OCI-LY7 (cell line): ENCODE measurements around the gene XKR3. TPM values are rescaled to one million over a fixed set of nuclear protein-coding genes. Genes with fewer than 3 reads are reported as not detected.

Source experiments
- BruUV-seq: library from RNA; stranded (reverse); fragments of 400-500 nt; replicated peaks from 2 replicates; lab custom pipeline; 2021; lab: Mats Ljungman, UMichigan
- CTCF ChIA-PET: fragments of 300-600 bp; sonication (Branson Sonifier 250); formaldehyde crosslinking; loops from one replicate; lab custom pipeline; 2022; ENCODE audit warnings: antibody characterized with exemption; ENCODE audit not compliant: unreplicated experiment; lab: Charles Lee
- POLR2A ChIA-PET: fragments of 300-600 bp; sonication (Branson Sonifier 250); formaldehyde crosslinking; loops from one replicate; lab custom pipeline; 2022; ENCODE audit warnings: antibody characterized with exemption; lab: Charles Lee
- DNase-seq: peaks from one replicate; pipeline ENCODE4 v3.0.0-alpha.2; 2015; ENCODE audit warnings: low spot score
- H2AFZ ChIP-seq: fragments of 200-600 bp; sonication (generic), shearing (Covaris generic); 2 replicates; pipeline ENCODE4 v1.6.1; 2014; ENCODE audit warnings: mild to moderate bottlenecking, antibody characterized with exemption, low read length, moderate library complexity
- H3K27ac ChIP-seq: fragments of 200-600 bp; sonication (generic); 2 replicates; pipeline ENCODE4 v1.5.1; 2014; ENCODE audit warnings: mixed run types, low read depth, mild to moderate bottlenecking, moderate library complexity, low read length, inconsistent platforms; ENCODE audit not compliant: poor library complexity, severe bottlenecking
- H3K36me3 ChIP-seq: fragments of 200-600 bp; sonication (generic); 2 replicates; pipeline ENCODE4 v1.6.1; 2014; ENCODE audit warnings: mild to moderate bottlenecking, antibody characterized with exemption, low read length, moderate library complexity, mixed read lengths; ENCODE audit not compliant: insufficient read depth
- H3K4me1 ChIP-seq: fragments of 200-600 bp; sonication (generic); 2 replicates; pipeline ENCODE4 v1.5.1; 2014; ENCODE audit warnings: mild to moderate bottlenecking, low read length; ENCODE audit not compliant: insufficient read depth, poor library complexity, severe bottlenecking
- H3K4me2 ChIP-seq: fragments of 200-600 bp; sonication (generic); 2 replicates; pipeline ENCODE4 v1.6.1; 2014; ENCODE audit warnings: mild to moderate bottlenecking, low read length
- H3K4me3 ChIP-seq: fragments of 200-600 bp; sonication (generic); 2 replicates; pipeline ENCODE4 v1.5.1; 2014; ENCODE audit warnings: mild to moderate bottlenecking, low read depth, low read length; ENCODE audit not compliant: poor library complexity, severe bottlenecking
- H3K79me2 ChIP-seq: fragments of 200-600 bp; sonication (generic); 2 replicates; pipeline ENCODE4 v1.6.1; 2016; ENCODE audit warnings: low read depth, mild to moderate bottlenecking, low read length, moderate library complexity, mixed read lengths; ENCODE audit not compliant: insufficient read depth
- H3K9me2 ChIP-seq: fragments of 200-600 bp; sonication (generic); 2 replicates; pipeline ENCODE4 v1.6.1; 2016; ENCODE audit warnings: mild to moderate bottlenecking, low read length, mixed read lengths; ENCODE audit not compliant: insufficient read depth
- H3K9me3 ChIP-seq: fragments of 200-600 bp; sonication (generic); 2 replicates; pipeline ENCODE4 v1.6.1; 2014; ENCODE audit warnings: mild to moderate bottlenecking, mixed run types, low read length, mixed read lengths
- H4K20me1 ChIP-seq: fragments of 200-600 bp; sonication (generic); 2 replicates; pipeline ENCODE4 v1.6.1; 2014; ENCODE audit warnings: mild to moderate bottlenecking, antibody characterized with exemption, low read length, moderate library complexity, mixed read lengths; ENCODE audit not compliant: insufficient read depth
- CTCF ChIP-seq: fragments of 200-600 bp; sonication (generic); conservative IDR thresholded peaks from 2 replicates; pipeline ENCODE4 v1.5.1; 2014; ENCODE audit warnings: mild to moderate bottlenecking, antibody characterized with exemption, low read length, moderate library complexity, mixed read lengths
- EZH2phosphoT487 ChIP-seq: fragments of 200-600 bp; sonication (generic); IDR thresholded peaks from 2 replicates; pipeline ENCODE4 v1.6.1; 2018; ENCODE audit warnings: low read depth, borderline replicate concordance, mild to moderate bottlenecking, mixed run types, antibody characterized with exemption, low read length, moderate library complexity, mixed read lengths
- intact Hi-C: fragments of 100-400 bp; cut with micrococcal nuclease; formaldehyde crosslinking; loops from one replicate; pipeline ENCODE4 v1.10.0; 2022; ENCODE audit not compliant: unreplicated experiment
- total RNA-seq, 2 experiments: library from RNA; depleted of rRNA in 1 of 2; stranded (reverse); fragments of >200 nt in 1 of 2; shearing (Covaris generic) in 1 of 2; gene quantifications; 2 replicates each; pipeline ENCODE4 v1.2.3, GENCODE V29; 2014 to 2022

The XKR3 gene
- total RNA-seq, 2 experiments from 2014 or later, result not detected

DNA sequence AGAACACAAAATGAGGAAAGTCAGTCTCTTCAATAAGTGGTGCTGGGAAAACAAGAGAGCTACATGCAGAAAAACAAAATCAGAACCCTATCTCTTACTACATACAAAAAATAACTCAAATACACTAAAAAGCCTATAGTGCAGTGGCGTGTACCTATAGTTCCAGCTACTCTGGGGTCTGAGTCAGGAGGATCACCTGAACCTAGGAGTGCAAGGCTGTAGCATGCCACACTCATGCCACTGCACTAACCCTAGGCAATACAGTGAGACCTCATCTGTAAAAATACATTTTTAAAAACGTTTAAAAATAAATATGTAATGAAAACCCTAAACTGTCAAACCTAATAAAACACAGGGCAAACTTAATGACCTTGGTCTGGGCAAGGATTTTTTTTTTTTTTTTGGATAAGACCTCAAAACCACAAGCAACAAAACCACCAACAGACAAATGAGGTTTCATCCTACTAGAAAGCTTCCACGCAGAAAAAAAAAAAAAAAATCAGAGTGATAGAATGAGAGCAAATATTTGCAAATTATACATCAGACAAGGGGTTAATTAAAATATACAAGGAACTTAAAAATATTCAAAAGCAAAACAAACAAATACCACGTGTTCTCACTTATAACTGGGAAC is 35.2 kb downstream of the XKR3 start:
- Histone ChIP-seq H3K27ac (no peak overlapping the region), H3K79me2 (no peaks in the 10 kb centered on the region), H3K4me2 (no peak overlapping the region), H3K9me3 (no peaks in the 10 kb centered on the region), H2AFZ (no peak overlapping the region), H3K9me2 (no peaks in the 10 kb centered on the region), H3K4me1 (no peaks in the 10 kb centered on the region), H3K4me3 (no peak overlapping the region), H3K36me3 (no peaks in the 10 kb centered on the region), H4K20me1 (no peaks in the 10 kb centered on the region)
- DNase-seq, result no peak
- ChIA-PET CTCF (no interaction called here), POLR2A (no interaction called here)
- intact Hi-C loops, result loop anchor here (10.0 kb wide), 1 partner anchor 635 kb away; no protein-coding TSS in a partner anchor
- TF ChIP-seq EZH2phosphoT487, result no peak
- TF ChIP-seq CTCF, result no peak
- no TSS peak for BruUV-seq

DNA sequence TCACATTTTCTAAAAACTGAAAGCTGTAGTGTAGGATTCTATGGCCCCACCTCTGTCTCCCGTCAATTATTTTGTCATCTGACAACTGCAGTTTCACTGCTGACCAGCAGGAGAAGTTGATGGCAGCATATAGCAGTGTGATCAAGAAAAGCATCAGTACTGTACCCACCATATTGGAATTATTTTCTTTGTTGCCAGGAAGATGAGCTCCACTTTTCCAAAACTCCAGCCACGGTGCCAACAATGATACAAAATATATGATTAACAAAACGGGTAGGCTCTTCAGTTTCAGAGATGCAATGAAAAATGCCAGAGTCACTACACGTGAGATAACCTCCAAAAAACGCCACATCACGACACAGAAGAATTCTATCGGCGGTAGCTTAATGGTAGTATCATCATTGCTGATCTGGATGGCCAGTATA is 41.3 kb downstream of the XKR3 start:
- ChIA-PET POLR2A (interaction anchor here (1.0 to 1.2 kb wide), 3 partner anchors 20 to 82 kb away, joined by 3 read pairs; no protein-coding TSS in a partner anchor), CTCF (interaction anchor here (0.7 to 0.8 kb wide), 2 partner anchors 9 to 34 kb away, joined by 3 to 4 read pairs; no protein-coding TSS in a partner anchor)
- DNase-seq, result peak; percentile 43
- TF ChIP-seq CTCF (peak; percentile 82), EZH2phosphoT487 (no peak)
- H3K9me3 ChIP-seq, result no peaks in the 10 kb centered on the region
- H3K4me2 ChIP-seq, result no peak overlapping the region
- no peaks in the 10 kb centered on the region for H4K20me1 ChIP-seq
- intact Hi-C loops, result loop anchor here (10.0 kb wide), 1 partner anchor 629 kb away; no protein-coding TSS in a partner anchor
- BruUV-seq, result no TSS peak
- H3K79me2 ChIP-seq, result no peaks in the 10 kb centered on the region
- H3K27ac ChIP-seq, result no peak overlapping the region
- H3K9me2 ChIP-seq, result no peaks in the 10 kb centered on the region
- H3K4me1 ChIP-seq, result no peaks in the 10 kb centered on the region
- H2AFZ ChIP-seq, result no peak overlapping the region
- no peak overlapping the region for H3K4me3 ChIP-seq
- H3K36me3 ChIP-seq, result no peaks in the 10 kb centered on the region

GRCh38 chr22:16783453-16783852 is 41.8 kb downstream of the XKR3 start:
- Histone ChIP-seq H2AFZ (no peak overlapping the region), H3K36me3 (no peaks in the 10 kb centered on the region), H3K27ac (no peak overlapping the region), H3K9me3 (no peaks in the 10 kb centered on the region), H4K20me1 (no peaks in the 10 kb centered on the region), H3K9me2 (no peaks in the 10 kb centered on the region), H3K4me3 (no peak overlapping the region), H3K4me1 (no peaks in the 10 kb centered on the region), H3K79me2 (no peaks in the 10 kb centered on the region), H3K4me2 (no peak overlapping the region)
- no peak for TF ChIP-seq CTCF
- no peak for TF ChIP-seq EZH2phosphoT487
- BruUV-seq, result no TSS peak
- CTCF ChIA-PET, result interaction anchor here (0.7 to 0.8 kb wide), 2 partner anchors 9 to 35 kb away, joined by 3 to 4 read pairs; no protein-coding TSS in a partner anchor
- no peak for DNase-seq
- POLR2A ChIA-PET, result interaction anchor here (1.0 to 1.2 kb wide), 3 partner anchors 21 to 82 kb away, joined by 3 read pairs; no protein-coding TSS in a partner anchor
- intact Hi-C loops, result loop anchor here (10.0 kb wide), 1 partner anchor 629 kb away; no protein-coding TSS in a partner anchor
